Esophagus squamous epithelium (tissue), 4 donors: ENCODE results near the gene ISM2.

Source experiments
- POLR2A ChIP-seq, 4 donors: fragments of 450-650 bp; IDR thresholded peaks; one replicate each; pipeline ENCODE4 v1.6.1; 2017; ENCODE audit warnings: antibody characterized with exemption in 4 of 4, mild to moderate bottlenecking in 4 of 4, moderate library complexity in 3 of 4
- TF ChIP-seq, protein P1 (sequence below), 6 experiments: fragments of 450-650 bp in 4 of 6; fragments of 200-600 bp in 2 of 6; sonication (generic) in 2 of 6; IDR thresholded peaks; one replicate each; pipeline ENCODE4 v1.5.1; 2016 to 2019; ENCODE audit warnings: antibody characterized with exemption in 6 of 6, mild to moderate bottlenecking in 4 of 6, moderate library complexity in 4 of 6

DNA sequence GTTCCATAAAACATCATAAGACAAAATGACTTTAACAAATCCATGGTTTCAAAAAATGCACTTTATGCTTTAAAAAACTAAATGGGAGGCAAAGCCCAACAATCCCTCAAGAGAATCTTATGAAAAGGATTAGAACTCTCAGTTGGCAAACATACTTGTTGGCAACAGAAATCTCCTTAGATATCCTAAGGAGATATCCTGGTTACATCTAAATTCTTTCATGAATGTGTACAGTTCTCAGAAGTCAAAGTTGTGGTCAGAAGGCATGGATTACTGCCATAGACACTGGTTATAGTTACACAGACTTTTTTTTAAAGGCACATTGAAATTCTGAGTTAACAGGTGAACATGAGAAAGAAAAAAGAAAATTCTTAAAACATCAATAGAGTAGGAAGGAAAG lies 17.5 kb upstream of the ISM2 start:
- TF ChIP-seq, protein P1, sequence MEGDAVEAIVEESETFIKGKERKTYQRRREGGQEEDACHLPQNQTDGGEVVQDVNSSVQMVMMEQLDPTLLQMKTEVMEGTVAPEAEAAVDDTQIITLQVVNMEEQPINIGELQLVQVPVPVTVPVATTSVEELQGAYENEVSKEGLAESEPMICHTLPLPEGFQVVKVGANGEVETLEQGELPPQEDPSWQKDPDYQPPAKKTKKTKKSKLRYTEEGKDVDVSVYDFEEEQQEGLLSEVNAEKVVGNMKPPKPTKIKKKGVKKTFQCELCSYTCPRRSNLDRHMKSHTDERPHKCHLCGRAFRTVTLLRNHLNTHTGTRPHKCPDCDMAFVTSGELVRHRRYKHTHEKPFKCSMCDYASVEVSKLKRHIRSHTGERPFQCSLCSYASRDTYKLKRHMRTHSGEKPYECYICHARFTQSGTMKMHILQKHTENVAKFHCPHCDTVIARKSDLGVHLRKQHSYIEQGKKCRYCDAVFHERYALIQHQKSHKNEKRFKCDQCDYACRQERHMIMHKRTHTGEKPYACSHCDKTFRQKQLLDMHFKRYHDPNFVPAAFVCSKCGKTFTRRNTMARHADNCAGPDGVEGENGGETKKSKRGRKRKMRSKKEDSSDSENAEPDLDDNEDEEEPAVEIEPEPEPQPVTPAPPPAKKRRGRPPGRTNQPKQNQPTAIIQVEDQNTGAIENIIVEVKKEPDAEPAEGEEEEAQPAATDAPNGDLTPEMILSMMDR (IDR thresholded peaks at IDR 0.05): no peak
- no peak for TF ChIP-seq POLR2A (IDR thresholded peaks at IDR 0.05)
